ENCODE results near the gene SDK1. TPM values are rescaled to one million over a fixed set of nuclear protein-coding genes. Genes with fewer than 3 reads are reported as not detected.

Gene SDK1
- total RNA-seq, 1 donor from 2014 or later: 37.6 TPM

DNA sequence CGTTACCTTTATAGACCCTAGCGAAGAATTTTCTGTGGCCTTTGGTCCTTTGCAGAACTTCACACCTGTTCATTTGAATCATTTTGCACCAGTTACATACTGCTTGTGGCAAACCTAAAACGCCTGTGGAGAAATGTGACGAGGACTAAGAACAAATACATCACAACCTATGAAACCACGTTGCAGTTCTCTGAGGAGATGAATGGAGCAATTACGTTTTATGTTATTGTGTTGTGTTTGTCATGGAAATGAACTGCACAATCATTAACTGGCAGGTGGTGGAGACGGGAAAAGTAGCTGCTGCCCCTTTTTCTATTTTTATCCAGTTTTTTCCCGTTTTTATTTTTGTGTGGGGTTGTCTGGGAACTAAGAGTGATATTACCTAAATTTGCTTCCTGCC lies 505.5 kb downstream of the SDK1 start:
- TF ChIP-seq, protein P1, sequence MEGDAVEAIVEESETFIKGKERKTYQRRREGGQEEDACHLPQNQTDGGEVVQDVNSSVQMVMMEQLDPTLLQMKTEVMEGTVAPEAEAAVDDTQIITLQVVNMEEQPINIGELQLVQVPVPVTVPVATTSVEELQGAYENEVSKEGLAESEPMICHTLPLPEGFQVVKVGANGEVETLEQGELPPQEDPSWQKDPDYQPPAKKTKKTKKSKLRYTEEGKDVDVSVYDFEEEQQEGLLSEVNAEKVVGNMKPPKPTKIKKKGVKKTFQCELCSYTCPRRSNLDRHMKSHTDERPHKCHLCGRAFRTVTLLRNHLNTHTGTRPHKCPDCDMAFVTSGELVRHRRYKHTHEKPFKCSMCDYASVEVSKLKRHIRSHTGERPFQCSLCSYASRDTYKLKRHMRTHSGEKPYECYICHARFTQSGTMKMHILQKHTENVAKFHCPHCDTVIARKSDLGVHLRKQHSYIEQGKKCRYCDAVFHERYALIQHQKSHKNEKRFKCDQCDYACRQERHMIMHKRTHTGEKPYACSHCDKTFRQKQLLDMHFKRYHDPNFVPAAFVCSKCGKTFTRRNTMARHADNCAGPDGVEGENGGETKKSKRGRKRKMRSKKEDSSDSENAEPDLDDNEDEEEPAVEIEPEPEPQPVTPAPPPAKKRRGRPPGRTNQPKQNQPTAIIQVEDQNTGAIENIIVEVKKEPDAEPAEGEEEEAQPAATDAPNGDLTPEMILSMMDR (IDR thresholded peaks at IDR 0.05; ENCODE audit: unreplicated experiment): no peak
- DNase-seq (ENCODE audit: low spot score, unreplicated experiment): no peak
- H3K36me3 Mint-ChIP-seq (ENCODE audit: insufficient read depth): peaks cover 8% of the 10 kb centered on the region
- H3K27me3 Mint-ChIP-seq: no peaks in the 10 kb centered on the region
- peak overlapping the region; percentile 41 for H3K27ac Mint-ChIP-seq
- H3K4me3 Mint-ChIP-seq (ENCODE audit: low read depth): no peak overlapping the region
- H3K9me3 Mint-ChIP-seq (ENCODE audit: low read depth): peaks cover 3% of the 10 kb centered on the region
- no peaks in the 10 kb centered on the region for H3K4me1 Mint-ChIP-seq (ENCODE audit: low read depth)

DNA sequence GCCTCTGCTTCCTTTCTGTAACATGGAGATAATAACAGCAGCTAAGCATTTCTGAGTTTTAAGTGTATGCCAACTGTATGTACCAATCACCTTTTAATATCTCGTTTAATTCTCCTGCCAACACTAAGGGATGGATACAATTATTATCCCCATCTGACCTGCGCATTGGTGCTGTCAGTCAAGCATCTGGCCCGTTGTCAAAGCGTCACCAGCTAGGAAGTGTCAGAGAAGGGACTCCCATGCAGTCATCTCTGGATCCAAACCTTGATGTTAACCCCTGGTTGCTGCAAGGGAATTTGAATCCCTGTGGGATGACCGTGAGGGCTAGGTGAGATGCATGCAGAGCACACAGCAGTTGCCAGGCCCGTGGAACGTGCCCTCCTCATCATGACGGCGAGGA lies 506.8 kb downstream of the SDK1 start:
- peaks cover 8% of the 10 kb centered on the region for H3K36me3 Mint-ChIP-seq (ENCODE audit: insufficient read depth)
- H3K27ac Mint-ChIP-seq: no peak overlapping the region
- no peaks in the 10 kb centered on the region for H3K27me3 Mint-ChIP-seq
- no peak overlapping the region for H3K4me3 Mint-ChIP-seq (ENCODE audit: low read depth)
- peaks cover 3% of the 10 kb centered on the region for H3K9me3 Mint-ChIP-seq (ENCODE audit: low read depth)
- TF ChIP-seq, protein P1 (IDR thresholded peaks at IDR 0.05; ENCODE audit: unreplicated experiment): no peak
- no peak for DNase-seq (ENCODE audit: low spot score, unreplicated experiment)
- no peaks in the 10 kb centered on the region for H3K4me1 Mint-ChIP-seq (ENCODE audit: low read depth)

DNA sequence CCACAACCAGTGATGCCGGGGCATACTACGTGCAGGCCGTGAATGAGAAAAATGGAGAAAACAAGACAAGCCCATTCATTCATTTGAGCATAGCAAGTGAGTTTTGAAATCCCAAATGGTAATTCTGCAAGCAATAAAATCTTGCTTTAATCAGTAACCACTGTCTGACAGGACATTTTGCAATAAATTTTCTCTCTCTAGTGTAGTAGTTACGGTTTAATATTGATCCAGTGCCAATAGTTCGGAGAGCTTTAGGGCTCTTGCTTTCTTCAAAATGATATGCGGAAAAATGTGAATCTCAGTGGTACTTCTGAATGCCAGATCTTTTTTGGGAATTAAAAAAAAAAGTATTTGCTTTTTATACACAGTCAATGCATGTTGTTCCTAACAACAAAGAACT lies 520.4 kb downstream of the SDK1 start:
- no peaks in the 10 kb centered on the region for H3K4me1 Mint-ChIP-seq (ENCODE audit: low read depth)

GRCh38 chr7:3825491-3825890 lies 524.4 kb downstream of the SDK1 start:
- no peak for DNase-seq (ENCODE audit: low spot score, unreplicated experiment)
- Mint-ChIP-seq H3K4me3 (ENCODE audit: low read depth) (no peak overlapping the region), H3K9me3 (ENCODE audit: low read depth) (no peaks in the 10 kb centered on the region), H3K27me3 (no peaks in the 10 kb centered on the region), H3K36me3 (ENCODE audit: insufficient read depth) (peaks cover 3% of the 10 kb centered on the region), H3K4me1 (ENCODE audit: low read depth) (peaks cover 3% of the 10 kb centered on the region), H3K27ac (peak overlapping the region; percentile 26)
- TF ChIP-seq, protein P1 (IDR thresholded peaks at IDR 0.05; ENCODE audit: unreplicated experiment): no peak

More for the DNA sequence above, 520.4 kb downstream of the SDK1 start:
- Mint-ChIP-seq H3K9me3 (ENCODE audit: low read depth) (no peaks in the 10 kb centered on the region), H3K27me3 (no peaks in the 10 kb centered on the region), H3K27ac (no peak overlapping the region), H3K36me3 (ENCODE audit: insufficient read depth) (peaks cover 3% of the 10 kb centered on the region), H3K4me3 (ENCODE audit: low read depth) (no peak overlapping the region)
- DNase-seq (ENCODE audit: low spot score, unreplicated experiment): no peak
- TF ChIP-seq, protein P1 (IDR thresholded peaks at IDR 0.05; ENCODE audit: unreplicated experiment): no peak

DNA sequence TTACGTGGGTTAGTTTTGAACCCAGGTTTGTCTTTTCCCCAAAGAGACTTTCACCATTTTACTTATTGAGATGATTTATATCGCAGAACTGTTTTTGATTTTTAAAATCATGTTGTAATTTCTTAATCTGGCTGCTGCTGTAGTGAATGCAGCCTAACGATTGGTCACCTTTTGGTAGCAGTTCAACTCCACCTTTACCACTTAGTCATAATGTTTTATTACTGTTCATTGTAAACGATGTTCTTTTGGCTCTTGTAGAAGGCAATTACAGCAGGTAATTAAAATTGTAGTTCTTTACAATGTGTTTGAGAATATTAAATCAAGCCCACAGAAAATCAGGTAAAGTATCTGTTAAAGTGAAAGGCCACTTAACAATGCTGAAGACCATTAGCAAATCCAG lies 531.1 kb downstream of the SDK1 start:
- no peaks in the 10 kb centered on the region for H3K9me3 Mint-ChIP-seq (ENCODE audit: low read depth)
- no peak overlapping the region for H3K27ac Mint-ChIP-seq
- H3K4me1 Mint-ChIP-seq (ENCODE audit: low read depth): peaks cover 3% of the 10 kb centered on the region
- no peak overlapping the region for H3K4me3 Mint-ChIP-seq (ENCODE audit: low read depth)
- no peak for DNase-seq (ENCODE audit: low spot score, unreplicated experiment)
- TF ChIP-seq, protein P1 (IDR thresholded peaks at IDR 0.05; ENCODE audit: unreplicated experiment): no peak
- H3K36me3 Mint-ChIP-seq (ENCODE audit: insufficient read depth): no peaks in the 10 kb centered on the region
- H3K27me3 Mint-ChIP-seq: no peaks in the 10 kb centered on the region
